RKO (cell line): ENCODE results near the gene SYT10.
A peak's percentile ranks its signal among the peaks of the same experiment; 100 is the strongest.
"Not testable (repeated sequence)": the region's sequence is repeated elsewhere in the genome, so short reads cannot be mapped to it uniquely, and the experiment has no call there.

Experiments
- DNase-seq: peaks from one replicate; pipeline ENCODE4 v3.0.0-alpha.2; 2016; ENCODE audit warnings: low spot score

Gene SYT10, protein sequence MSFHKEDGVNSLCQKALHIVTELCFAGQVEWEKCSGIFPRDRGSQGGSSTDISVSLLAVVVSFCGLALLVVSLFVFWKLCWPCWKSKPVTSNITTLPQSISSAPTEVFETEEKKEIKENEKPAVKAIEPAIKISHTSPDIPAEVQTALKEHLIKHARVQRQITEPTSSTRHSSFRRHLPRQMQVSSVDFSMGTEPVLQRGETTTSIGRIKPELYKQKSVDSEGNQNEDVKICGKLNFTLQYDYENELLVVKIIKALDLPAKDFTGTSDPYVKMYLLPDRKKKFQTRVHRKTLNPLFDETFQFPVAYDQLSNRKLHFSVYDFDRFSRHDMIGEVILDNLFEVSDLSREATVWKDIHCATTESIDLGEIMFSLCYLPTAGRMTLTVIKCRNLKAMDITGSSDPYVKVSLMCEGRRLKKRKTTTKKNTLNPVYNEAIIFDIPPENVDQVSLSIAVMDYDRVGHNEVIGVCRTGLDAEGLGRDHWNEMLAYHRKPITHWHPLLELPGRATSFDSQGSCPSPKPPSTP

DNA sequence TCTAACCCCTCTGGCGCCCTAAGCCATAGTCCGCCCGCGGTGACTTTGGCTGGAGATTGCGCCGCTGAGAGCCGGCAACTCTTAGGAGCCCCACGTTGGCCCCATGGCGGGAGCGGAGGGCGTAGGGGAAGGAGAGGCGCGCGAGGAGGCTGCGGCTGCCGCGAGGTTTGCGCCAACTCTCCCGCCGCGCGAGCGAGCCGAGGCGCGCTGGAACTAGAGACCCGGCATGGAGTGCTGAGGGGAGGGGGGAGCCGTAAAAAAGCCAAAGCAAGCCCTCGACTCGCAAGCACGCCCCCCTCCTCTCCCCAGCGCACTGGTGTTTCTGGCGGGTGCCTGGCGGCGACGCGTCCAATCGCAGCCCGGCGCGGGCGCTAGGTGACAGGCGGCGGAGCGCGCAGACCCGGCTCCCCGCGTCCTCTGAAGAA lies at the start of gene SYT10:
Gene SYT10 (minus strand): TSS at position 233 of the 425 bp plus-strand sequence. CDS start 297 bp downstream, outside the sequence.
- no peak for DNase-seq

DNA sequence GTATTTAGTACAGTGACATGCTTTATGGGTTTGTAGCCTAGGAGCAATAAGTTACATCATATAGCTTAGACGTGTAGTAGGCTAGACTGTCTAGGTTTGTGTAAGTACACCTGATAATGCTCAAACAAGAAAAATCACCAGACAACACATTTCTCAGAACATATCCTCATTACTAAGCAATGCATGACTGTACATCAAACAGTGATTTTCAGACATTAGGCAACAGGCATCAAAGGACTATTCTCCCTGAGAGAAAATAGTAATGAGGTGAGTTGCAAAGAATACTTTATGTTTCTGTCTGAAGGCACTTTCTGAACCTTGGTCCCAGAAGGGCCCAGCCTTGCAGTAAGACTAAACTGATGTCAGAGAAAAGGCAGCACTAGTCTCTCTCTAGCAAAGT lies 48.4 kb upstream of the SYT10 start:
- peak; percentile 1 for DNase-seq

DNA sequence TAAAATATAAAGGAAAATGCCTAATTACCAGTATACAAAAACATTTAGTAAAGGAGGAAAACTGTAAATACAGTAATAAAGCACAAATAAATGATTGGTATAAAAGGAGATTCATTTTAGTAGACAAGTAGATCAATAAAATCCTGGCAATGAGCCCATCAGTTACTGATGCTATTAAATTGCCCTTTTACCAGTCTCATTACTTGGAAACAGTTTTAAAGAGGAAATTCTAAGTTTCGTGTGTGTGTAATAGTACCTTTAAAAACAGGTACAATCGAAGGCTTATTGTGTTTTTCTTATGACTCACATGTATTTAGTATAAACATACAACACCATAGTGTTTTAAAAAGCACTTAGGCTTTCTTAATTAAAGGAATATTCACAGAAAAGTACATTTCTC lies 46.4 kb upstream of the SYT10 start:
- DNase-seq, result no peak

DNA sequence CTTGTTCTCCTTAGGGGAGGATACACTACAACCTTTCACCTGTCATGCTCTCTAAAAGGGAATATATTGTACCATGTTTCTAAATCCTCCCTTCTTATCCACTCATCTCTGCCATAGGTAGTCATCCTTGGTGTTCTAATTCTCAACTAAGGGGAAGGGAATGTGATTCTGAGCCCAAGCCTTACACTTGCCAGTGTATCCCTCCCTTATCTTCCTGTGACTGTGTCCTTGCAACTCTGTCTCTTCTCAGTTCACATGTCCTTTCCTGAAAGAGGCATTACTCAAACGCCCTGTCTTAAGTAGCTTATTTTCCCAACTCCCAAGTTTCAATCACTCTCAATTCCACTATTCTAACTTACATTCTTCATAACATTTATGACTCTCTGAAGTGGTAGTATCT lies 44.5 kb upstream of the SYT10 start:
- DNase-seq, result no peak

DNA sequence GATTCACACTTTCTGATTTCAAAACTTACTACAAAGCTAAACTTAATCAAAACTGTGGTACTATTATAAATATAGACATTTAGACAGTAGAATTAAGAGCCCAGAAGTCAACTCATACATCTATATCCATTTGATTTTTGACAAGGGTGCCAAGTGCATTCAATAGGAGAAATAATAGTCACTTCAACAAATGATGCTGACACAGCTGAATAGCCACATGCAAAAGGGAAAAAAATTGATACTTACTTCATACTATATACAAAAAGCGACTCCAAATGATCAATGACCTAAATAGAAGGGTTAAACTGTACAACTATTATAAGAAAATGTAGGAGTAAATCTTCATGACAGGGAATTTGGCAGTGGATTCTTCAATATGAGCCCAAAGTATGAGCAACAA lies 40.7 kb upstream of the SYT10 start:
- no peak for DNase-seq

DNA sequence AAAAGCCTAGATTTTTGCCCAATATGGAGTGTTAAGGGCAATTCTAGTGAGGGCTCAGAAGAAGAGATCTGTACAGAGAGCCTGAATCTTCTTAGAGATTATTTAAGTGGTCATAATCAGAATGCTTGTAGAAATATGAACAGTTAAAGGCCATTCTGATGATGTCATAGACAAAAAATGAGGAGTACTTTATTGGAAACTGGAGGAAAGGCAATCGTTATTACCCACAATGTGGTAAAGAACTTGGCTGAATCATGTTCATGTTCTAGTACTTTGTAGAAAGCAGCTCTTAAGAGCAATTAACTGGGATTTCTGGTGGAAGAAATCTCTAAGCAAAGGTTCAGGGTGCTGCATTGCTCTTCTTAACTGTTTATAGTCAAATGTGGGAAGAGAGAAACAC lies 36.4 kb upstream of the SYT10 start:
- no peak for DNase-seq

DNA sequence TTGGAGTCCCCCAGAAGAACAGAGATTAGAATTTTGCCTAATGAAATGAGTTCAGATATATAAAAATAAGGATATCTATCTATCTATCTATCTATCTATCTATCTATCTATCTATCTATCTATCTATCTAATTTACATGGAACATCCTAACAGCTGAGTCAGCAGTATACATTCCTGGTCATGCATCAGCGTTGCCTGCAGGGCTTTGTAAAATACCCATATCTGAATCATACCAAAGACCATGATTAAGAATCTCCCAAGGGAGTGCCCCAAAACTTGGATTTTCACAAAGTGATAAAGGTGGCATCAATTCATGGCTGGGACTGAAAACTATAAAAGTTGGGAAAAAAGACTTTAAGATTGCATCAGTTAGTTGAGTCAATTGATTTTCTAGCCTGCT lies 32.7 kb upstream of the SYT10 start:
- no peak for DNase-seq

DNA sequence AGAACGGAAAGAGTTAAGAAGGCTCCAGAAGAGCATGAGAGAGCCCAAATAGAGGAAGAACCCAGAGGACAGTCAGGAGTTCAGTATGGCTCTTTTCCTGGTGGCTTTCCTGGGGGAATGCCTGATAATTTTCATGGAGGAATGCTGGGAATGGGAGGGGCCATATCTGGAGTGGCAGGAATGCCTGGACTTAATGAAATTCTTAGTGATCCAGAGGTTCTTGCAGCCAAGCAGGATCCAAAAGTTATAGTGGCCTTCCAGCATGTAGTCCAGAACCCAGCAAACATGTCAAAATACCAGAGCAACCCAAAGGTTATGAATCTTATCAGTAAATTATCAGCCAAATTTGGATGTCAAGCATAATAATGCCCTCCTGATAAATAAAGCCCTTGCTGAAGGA lies 15.5 kb upstream of the SYT10 start:
- DNase-seq, result no peak

DNA sequence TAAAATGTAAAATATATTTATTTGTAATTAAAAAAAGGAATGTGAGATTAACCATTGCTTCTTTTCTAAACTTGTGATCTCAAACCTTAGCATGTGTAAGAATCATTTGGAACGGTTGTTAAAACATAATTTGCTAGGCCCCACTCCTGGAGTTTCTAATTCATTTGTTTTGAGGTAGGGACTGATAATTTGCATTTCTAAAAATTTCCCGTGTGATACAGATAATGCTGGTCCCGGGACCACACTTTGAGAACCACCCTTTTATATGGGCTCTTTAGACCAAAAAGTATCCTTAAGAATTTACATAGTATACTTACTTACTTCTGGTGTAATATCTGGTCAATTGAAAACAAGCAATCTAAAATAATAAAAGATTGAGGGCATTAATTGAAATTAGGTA lies 10.9 kb upstream of the SYT10 start:
- no peak for DNase-seq

DNA sequence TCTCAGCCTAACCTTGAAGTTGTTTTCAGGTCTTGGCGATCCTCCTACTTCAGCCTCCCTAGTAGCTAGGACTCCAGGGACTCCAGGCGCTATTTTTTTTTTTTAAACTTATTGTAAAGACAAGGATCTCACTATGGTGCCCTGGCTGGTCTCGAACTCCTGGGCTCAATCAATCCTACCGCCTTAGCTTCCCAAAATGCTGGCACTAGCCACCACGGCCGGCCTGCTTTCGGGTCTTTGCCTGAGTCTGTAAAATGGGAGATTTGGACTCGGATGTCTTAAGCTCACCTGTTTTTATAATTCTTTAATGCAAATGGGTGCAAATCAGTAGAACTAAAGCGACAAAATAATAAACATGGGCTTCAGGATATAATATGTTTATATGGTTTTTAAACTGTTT lies 858 bp upstream of the SYT10 start:
- no peak for DNase-seq

DNA sequence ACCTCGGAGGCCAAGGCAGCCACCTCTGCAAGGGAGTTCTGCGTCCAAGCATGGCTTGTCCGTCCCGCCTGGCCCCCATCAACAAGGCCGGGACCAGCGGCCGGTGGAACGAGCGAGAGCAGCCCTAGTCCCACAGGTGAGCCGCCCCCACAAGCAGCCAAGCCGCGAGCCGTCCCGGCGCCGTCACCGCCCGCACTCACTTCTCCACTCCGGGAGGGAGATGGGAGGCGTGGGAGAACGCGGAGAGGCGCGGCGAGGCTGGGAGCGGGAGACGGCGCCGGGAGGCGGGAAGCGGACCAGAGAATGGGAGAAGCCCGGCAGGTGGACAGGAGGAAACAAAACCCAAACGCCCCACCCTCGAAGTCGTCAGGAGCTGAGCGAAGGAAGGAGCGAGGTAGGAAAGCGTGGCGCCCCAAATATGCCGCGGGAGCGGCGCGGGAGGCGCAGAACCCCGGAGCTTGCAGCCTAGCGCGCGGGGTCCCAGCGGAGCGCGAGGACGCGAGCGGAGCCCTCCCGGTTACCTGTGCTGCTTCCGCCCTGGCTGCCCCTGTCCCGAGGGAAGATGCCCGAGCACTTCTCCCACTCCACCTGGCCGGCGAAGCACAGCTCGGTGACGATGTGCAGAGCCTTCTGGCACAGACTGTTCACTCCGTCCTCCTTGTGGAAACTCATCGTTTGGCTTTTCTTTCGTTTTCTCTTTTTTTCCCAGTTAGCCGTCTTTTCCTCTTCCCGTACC lies 600 bp downstream of the SYT10 start:
- no peak for DNase-seq

DNA sequence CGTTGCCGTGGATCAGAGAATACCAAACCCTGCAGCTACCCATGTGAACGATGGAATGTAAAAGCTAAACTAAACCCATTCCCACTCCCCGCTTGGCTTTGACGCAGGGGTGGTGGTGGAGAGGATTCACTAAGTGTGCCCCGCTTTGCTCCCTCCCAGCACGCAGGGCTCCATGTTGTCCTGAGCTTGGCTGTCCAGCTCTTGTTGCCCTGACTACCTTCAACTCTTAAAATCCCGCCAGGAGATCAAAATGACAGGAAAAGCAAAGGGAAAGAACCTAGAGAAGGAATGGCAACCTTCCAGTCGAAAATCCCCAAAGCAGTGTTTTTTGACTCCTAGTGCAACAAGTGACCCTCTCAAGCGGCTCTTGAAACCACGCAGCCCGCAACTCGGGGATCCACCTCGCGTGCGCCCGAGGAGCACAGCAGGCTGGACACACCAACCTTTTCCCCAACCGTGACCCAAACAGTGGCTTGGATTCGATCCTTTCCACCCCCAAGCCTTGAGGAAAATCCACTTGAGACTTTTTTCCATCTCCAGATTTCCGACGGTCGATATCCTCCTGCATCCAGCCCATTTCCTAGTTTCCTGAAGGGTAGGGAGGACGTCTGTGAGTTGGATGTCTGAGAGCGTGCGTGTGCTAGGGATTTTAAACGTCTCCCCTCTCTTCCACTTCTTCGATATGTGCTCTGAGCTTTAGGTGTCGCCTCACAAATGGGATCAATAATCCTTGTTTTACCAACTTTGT lies 1.4 kb downstream of the SYT10 start:
- no peak for DNase-seq

DNA sequence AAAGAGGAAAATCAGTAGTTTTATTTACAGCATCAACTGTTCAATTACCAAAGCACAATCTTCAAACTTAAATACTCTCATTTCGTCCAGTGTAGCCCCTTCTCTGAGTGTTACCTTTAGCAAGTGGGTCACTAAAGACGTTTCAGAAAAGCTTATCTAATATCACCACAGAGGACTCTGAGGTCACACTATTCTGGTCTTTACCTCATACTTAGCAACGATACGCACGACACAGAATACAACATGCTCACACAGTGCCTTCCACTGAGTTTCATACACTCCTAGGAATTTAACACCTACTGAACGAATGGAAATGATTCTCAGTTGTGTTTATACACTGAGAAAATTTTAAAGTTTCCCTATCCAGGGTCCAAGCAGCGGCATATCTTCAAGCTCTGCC lies 2.0 kb downstream of the SYT10 start:
- DNase-seq, result no peak

DNA sequence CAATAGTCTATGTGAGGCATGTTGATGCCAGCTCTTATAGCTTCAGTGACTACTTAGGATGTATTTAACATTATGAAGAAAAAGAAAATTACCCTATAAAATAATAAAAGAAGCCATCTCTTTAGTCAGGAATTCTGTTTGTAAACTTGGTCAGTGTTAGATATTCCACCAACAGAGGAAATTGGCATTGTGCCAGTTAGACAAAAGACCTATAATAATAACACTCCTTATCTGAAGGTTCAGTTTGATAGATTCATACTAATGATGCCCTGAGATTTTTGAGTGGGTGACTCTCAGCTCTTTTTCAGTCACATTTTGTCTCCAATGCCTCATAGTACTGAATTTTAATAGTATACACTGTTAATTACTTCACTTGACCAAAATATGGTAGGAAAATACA lies 6.6 kb downstream of the SYT10 start:
- no peak for DNase-seq

DNA sequence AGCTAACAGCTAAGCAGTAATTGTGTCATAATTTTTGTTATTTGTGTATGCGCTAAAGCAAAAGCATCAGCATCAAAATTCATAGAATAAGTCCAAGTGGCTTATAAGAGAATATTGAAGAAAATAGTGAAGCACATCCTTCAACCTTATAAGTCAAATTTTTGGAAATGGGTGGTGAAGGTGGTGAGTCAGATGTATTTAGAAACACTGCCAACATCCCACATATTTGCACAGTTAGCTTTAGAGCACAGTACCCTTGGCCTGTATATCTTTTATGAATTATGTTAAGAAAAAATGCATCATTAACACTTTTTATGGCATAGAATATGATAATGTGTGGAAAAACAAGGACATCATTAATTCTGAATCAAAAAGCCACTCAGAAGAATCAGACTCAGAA lies 8.0 kb downstream of the SYT10 start:
- DNase-seq, result no peak

DNA sequence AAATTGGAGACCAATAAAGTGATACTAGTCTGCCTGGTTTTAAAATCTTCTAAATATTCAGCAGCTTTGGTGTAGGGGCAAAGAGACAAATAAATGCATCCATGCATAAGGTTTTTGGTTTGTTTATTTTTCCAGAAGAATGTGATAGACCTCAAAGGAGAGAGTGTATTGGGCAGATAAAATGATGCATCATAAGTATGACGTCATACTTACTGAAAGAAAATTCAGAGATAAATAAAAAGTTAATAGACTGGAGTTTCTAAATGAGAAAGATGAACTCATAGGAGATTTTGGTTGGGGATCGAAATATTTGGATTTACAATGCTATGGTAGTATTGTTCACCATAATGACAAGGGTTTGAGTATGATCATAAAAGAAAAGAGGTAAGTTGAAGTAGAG lies 10.2 kb downstream of the SYT10 start:
- no peak for DNase-seq

DNA sequence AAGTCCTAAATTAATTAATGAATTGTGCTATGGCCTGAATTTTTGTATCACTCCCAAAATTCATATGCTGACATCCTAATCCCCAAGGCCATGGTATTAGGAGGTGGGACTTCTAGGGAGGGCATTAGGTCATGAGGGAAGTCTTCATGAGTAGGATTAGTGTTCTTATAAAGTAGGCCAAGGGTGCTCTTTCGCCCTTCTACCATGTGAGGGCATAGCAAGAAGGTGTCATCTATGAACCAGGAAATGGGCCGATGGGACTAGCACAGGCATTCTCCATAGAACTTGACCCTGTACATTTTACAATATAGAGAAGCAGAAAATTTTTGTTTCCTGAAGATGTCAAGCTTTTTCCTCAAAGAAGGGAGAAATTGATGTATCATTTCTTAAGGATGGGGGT lies 12.5 kb downstream of the SYT10 start:
- peak; percentile 71 for DNase-seq

DNA sequence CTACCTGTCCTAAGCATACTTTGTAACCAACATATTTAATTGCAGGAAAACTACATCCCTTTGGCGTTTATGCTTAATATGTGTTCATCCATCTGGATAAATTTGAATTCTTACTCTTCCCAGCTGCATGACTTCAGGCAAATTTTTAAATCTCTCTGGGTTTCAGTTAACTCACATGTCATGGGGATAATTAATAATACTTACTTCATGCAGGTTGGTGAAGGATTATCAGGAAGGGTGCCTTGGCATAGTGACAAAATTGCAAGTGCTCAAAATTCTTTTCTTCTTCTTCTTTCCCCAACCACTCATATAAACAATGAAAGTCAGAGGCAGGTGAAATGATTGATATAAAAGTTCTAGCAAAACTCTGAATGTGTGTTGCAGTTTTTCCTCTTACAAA lies 15.9 kb downstream of the SYT10 start:
- DNase-seq, result no peak

DNA sequence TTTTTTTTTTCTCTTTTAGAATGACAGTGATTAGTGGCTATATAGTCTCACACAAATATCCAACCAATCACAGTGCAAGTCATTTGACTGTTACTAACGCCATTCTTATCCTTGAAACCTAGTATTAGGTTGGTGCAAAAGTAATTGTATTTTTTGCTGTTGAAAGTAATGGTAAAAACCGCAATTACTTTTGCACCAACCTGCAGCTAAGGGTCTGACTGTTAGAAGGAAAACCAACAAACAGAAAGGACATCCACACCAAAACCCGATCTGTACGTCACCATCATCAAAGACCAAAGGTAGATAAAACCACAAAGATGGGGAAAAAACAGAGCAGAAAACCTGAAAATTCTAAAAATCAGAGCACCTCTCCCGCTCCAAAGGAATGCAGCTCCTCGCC lies 27.2 kb downstream of the SYT10 start:
- DNase-seq, result not testable (repeated sequence)

DNA sequence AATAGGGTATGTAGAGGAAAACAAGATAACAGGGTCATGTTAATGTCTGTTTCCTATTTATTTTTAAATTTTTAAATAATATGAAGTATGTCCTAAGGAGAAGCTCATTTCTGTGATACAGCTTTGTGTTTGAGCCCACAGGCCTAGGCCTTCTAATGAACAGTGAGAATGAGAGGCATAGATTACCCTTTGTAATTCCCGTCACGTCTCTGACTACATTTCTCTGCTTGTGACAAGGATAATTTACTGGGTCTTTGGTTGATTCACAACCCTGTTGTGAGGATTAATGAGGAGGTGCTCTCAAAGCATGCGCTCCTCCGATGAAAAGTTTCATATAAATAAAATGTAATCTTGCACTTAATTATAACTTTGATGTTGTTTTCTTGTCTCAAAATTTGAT lies 56.1 kb downstream of the SYT10 start:
- no peak for DNase-seq

DNA sequence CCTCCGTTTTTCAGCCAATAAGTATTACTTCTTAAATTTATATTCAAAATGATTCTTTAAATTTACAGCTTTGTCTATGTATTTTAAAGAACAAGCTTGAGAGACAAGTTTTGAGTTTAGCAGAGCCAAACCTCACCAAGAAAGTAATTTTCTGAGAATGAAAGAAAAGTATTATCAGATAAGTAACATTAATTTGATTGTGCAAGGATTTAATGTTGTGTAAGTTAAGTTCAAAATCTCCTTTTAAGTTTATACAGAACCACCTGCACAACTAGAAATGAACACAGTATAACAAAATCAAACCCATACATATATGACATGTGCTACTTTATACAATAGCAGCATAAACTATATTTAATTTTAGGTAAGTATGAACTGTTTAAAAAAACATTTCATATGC lies 63.5 kb downstream of the SYT10 start:
- DNase-seq, result no peak

DNA sequence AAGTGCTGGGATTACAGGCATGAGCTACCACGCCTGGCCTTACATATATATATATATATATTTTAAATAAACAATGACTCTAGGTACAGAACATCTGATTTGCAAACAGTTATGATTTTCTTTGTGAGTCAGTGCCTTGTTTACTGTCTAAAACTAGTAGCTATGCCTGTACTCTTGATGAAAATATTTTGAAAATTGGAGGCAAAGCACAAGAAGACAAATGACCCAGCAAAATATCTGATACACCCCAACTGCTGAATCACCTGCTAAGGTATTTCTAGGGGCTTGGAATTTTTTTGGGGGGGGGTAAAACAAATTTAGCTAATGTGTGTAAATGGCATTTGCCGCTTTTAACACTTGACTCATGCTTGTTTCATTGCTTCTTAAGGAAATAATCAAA lies 69.3 kb downstream of the SYT10 start:
- no peak for DNase-seq

DNA sequence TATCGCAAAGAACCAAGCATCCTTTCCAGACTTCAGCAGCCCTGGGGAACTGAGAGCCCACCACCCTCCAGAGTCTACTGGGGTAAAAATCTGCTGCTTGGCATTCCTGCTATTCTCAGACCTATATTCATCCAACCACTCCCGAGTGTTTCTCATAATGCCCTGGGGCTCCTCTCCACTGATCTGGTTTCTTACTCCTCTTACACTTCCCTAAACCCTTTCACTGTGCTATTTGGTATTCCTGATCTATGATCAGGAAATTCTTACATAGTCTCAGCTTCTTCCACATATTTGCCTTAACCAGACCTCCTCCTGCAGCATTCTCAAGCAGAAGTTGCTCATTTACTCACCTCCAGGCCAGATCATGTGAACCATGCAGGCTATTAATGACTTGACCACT lies 82.4 kb downstream of the SYT10 start:
- no peak for DNase-seq
